GM23248 (cell line): Measurements from ENCODE around the gene GUSB.
"Not testable (repeated sequence)": the region's sequence is repeated elsewhere in the genome, so short reads cannot be mapped to it uniquely, and the experiment has no call there.

Experiments used
- EZH2 ChIP-seq: fragments of 200-600 bp; sonication (generic); IDR thresholded peaks from 2 replicates; pipeline ENCODE4 v1.6.1; 2018; ENCODE audit warnings: antibody characterized with exemption, mild to moderate bottlenecking; ENCODE audit not compliant: insufficient read depth, poor library complexity, severe bottlenecking
- EZH2phosphoT487 ChIP-seq: fragments of 200-600 bp; sonication (generic); IDR thresholded peaks from 2 replicates; pipeline ENCODE4 v1.6.1; 2018; ENCODE audit warnings: antibody characterized with exemption, moderate library complexity, mild to moderate bottlenecking, low read depth; ENCODE audit not compliant: insufficient read depth

- not testable (repeated sequence) for TF ChIP-seq EZH2, EZH2phosphoT487
Measured at GRCh38 chr7:65964671-65965070, 17.3 kb downstream of the GUSB start.
